ENCODE data around the gene EPHB3.

Gene EPHB3

GRCh38 chr3:184578822-184579221 lies 17.2 kb downstream of the EPHB3 start:
- no peak overlapping the region for H3K4me3 ChIP-seq (ENCODE audit: low read depth, low read length)

DNA sequence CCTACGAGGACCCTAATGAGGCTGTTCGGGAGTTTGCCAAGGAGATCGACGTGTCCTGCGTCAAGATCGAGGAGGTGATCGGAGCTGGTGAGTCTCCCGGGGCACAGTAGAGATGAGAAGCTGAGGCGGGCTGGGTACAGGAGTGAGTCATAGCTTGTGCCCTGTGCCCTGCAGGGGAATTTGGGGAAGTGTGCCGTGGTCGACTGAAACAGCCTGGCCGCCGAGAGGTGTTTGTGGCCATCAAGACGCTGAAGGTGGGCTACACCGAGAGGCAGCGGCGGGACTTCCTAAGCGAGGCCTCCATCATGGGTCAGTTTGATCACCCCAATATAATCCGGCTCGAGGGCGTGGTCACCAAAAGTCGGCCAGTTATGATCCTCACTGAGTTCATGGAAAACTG lies 17.9 kb downstream of the EPHB3 start:
- no peak overlapping the region for H3K4me3 ChIP-seq (ENCODE audit: low read depth, low read length)

DNA sequence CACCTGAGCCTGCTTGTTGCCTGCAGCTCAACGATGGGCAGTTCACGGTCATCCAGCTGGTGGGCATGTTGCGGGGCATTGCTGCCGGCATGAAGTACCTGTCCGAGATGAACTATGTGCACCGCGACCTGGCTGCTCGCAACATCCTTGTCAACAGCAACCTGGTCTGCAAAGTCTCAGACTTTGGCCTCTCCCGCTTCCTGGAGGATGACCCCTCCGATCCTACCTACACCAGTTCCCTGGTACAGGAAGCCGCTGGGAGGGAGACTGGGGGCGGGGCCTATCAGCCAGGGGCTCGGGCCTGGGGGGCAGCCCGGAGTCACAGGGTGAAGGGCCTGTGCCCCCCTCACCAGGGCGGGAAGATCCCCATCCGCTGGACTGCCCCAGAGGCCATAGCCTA lies 18.8 kb downstream of the EPHB3 start:
- no peak overlapping the region for H3K4me3 ChIP-seq (ENCODE audit: low read depth, low read length)

GRCh38 chr3:184581331-184581855 lies 19.8 kb downstream of the EPHB3 start:
- no peak overlapping the region for H3K4me3 ChIP-seq (ENCODE audit: low read depth, low read length)

DNA sequence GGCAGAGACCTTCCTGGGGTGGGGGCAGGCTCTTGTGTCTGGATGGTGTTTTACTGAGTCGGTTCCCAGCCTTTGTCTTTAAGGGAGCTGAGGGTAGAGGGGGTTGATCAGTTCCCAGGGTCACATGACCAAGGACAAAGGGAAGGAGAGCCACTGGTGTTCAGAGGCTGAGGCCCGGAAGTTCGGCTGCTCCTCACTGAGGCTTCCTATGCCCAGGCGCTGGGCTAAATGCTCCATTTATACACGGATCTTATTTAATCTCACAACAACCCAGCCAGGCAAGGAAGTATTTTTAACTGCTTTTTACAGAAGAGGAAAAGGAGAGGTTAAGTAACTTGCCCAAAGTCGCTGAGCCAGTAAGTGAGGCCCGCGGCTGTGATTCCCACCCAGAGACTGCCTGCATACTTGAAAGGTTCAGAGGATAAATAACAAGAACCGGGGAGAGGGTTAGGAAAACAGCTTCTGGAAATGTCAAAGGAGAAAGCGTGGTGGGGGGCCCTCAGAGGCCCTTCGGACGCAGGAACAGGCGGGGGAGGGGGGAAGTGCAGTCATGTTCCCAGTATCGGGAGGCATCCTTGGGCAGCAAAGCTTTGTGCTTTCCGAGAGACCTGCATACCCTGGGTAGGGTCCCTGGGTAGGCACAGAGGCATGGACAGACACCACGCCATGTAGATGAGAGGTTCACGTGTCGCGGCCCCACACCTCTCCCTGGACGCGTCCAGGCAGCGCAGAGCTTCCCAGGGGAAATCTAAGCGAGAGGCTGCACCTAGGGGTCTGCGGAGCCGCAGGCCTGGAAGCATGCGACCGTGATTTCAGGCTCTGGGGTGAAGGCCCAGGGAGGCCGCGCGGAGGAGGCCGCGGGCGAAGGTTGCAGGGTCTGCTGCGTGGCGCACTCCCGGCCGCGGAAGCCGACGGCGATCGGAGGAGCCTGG lies 21.3 kb downstream of the EPHB3 start:
- peak overlapping the region; percentile 30 for H3K4me3 ChIP-seq (ENCODE audit: low read depth, low read length)

DNA sequence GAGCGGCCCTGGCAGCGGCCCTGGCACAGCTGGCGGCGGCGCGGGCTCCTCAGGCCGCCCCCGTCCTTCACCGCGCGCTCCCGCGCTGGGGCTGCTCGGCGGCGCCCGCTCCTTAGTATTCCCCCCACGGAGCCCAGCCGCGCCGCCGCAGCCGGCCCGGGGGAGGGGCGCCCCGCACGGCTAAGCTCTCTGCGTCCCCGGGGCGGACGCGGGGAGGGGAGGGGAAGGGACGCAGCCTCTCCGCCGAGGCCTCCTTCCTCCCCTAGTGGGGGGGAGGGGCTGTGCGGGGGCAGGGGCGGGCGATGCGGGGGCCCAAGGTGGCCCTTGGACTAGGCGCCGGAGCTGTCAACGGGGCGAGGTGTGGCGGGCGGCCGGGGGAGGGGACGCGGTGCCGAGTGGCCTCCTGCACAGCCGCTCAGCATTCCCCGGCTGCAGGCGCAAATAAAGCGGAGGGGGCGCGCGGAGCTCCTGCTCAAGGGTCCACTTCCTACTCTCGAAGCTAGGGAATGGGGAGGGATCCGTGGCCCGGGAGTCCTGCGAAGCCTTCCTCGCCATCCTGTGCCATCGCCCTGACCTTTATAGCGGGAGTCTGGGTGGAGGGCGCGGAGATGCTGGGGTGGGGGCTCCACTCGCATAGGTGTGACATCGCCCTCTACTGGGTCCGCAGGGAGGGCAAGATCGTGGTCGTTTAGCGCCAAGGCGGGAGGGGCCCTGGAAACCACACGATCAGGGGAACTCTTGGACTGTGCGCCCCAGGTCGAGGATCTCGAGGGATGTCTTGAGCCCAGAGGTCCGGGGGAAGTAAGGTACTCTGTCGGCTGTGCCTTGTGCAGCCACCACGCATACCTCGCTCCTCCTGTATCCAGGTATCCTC lies 22.2 kb downstream of the EPHB3 start:
- peak overlapping the region; percentile 36 for H3K4me3 ChIP-seq (ENCODE audit: low read depth, low read length)

- peak overlapping the region; percentile 14 for H3K4me3 ChIP-seq (ENCODE audit: low read depth, low read length)
Measured at GRCh38 chr3:184584464-184584891, 22.9 kb downstream of the EPHB3 start.

DNA sequence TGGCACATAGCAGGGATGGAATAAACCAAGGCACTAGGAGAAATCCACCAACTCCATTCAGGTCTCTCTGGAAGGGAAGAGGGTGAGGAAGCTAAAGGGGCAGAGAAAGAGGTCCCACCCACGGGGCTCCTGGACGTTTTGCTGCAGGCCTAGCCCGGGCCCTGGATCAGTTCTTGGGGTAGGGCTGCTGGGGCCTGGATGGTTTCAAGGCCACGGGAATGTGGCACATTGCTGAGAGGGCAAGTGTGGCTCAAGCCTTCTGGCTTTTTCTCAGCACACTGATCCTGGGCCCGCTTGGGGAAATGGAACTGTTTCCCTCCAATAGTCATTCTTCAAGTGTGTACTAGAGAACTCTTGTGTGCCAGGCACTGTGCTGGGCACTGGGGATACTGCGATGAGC lies 24.0 kb downstream of the EPHB3 start:
- H3K4me3 ChIP-seq (ENCODE audit: low read depth, low read length), result no peak overlapping the region

DNA sequence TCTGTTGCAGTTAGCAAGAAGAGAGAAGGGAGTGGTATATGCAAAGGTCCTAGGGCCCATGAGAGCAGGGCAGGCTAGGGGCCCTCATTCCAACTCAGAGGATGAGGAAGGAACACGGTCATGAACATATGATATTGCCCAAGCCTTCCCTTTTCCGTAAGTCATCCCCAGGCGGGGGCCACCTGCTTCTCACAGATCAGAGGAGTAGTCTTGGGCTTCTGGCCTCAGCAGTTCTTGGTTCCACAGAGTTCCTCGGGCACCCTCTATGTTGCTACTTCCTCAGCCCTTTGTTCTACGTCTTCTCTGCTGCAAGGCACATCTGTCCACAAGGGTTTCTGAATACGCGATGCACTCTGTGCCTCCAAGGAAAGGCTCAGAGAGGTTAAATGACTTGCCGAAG lies 25.3 kb downstream of the EPHB3 start:
- no peak overlapping the region for H3K4me3 ChIP-seq (ENCODE audit: low read depth, low read length)

- H3K4me3 ChIP-seq (ENCODE audit: low read depth, low read length), result no peak overlapping the region
Measured at GRCh38 chr3:184588776-184589175, 27.2 kb downstream of the EPHB3 start.

DNA sequence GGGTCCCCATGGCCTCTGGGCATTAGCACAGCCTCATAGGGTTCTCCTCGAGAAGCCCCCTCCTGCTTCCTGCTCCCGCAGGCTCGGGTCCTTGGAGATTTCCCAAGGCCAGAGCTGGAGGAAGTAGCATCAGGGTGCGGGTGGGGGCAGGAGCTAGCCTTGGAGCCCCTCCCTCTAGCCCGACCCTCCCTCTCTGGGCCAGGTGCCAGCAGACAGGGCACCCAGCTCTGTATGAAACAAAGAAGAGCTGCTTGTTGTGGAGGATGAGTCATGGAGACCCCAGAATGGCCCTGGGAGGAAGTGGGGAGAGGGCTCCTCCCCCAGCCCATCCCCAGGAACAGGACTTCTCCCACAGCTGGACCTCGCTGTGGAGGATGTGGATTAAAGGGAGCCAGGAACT lies 29.2 kb downstream of the EPHB3 start:
- H3K4me3 ChIP-seq (ENCODE audit: low read depth, low read length), result no peak overlapping the region

- H3K4me3 ChIP-seq (ENCODE audit: low read depth, low read length), result no peak overlapping the region
Measured at GRCh38 chr3:184591789-184592188, 30.2 kb downstream of the EPHB3 start.

GRCh38 chr3:184592371-184593219 lies 31.0 kb downstream of the EPHB3 start:
- no peak overlapping the region for H3K4me3 ChIP-seq (ENCODE audit: low read depth, low read length)

DNA sequence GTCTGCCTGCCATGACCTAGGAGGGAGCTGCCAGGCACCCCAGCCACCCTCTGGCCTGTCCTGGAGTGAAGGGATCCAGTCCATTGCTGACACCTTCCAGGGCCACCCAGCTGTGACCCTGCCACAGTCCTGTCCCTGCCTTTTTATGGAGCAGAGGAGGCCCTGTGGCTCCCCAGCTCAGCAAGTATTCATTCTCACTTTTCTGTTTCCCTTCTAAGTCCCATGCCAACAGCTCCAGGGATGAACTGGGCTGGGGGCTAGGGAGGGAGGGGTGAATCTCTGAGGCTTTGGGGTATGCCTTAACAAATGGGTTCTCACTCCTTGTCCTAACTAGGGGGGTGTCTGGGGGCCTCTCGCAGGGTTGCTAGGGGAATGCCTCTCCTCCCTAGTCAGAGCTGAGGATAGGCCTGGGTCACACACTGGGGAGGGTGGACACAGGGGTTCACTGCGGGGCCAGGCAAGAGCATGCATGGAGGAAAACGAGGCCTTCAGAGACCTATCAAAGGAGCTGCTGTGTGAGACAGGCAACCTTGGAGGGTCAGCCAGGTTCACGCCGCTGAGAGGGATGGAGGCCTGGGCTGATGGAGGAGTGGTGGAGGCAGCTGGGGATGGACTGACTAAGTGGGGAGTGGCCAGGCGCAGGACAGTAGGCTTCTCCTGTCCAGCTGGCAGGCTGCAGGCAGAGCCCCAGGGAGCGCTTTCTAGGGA lies 31.8 kb downstream of the EPHB3 start:
- no peak overlapping the region for H3K4me3 ChIP-seq (ENCODE audit: low read depth, low read length)

DNA sequence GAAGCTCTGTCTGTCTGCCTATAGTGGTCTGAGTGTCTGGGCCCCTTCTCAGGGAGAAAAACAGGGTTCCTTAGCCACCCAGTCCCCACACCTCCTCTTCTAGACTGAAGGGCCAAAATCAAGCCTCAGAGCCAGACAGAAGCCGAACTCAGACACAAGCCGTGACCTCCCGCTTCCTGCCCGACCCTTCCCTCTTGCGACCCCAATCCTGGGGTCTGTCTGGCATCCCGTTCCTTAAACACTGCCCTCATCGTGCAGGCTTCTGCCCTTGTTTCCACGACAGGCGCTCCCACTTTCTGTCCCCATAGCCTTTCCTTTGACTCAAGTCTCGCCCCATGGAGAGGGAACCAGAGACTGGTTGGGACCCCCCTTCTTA lies 32.3 kb downstream of the EPHB3 start:
- H3K4me3 ChIP-seq (ENCODE audit: low read depth, low read length), result no peak overlapping the region

GRCh38 chr3:184594371-184595001 lies 32.9 kb downstream of the EPHB3 start:
- no peak overlapping the region for H3K4me3 ChIP-seq (ENCODE audit: low read depth, low read length)

DNA sequence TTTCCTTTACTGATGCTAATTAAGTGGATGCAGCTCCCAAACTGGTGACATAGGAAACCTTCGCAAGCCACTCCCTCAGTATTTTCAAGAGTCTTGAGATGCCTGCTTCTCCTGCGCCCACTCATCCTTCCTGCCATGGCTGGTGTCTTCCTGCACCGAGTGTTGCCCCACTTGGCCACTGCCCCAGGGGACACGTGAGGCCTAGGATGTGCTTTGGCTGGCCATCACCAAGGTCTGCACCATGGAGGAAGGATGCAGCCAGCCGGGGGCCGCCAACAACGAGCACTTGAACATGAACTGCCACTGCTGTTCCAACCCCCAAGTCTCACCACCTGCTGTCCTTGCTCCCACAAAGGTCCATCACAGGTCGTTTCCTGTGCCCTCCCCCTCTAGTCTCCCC lies 34.1 kb downstream of the EPHB3 start:
- no peak overlapping the region for H3K4me3 ChIP-seq (ENCODE audit: low read depth, low read length)

DNA sequence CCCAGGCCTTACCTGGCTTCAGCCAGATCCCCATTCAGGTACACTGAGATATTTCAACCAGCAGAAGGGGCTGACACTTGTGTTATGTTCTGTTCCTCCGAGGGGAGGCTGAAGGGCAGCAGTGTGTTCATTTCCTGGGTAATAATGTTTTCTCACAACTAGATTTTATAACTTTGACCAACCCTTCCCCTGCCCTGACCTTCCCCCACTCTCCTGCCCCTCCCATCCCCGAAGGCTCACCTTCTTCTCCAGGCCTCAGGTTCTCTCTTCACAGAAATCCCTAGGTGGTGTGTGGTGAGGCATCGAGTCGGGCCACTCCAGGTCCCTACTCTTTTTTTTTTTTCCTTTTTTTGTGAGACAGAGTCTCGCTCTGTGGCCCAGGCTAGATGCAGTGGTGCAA lies 34.6 kb downstream of the EPHB3 start:
- H3K4me3 ChIP-seq (ENCODE audit: low read depth, low read length), result no peak overlapping the region

DNA sequence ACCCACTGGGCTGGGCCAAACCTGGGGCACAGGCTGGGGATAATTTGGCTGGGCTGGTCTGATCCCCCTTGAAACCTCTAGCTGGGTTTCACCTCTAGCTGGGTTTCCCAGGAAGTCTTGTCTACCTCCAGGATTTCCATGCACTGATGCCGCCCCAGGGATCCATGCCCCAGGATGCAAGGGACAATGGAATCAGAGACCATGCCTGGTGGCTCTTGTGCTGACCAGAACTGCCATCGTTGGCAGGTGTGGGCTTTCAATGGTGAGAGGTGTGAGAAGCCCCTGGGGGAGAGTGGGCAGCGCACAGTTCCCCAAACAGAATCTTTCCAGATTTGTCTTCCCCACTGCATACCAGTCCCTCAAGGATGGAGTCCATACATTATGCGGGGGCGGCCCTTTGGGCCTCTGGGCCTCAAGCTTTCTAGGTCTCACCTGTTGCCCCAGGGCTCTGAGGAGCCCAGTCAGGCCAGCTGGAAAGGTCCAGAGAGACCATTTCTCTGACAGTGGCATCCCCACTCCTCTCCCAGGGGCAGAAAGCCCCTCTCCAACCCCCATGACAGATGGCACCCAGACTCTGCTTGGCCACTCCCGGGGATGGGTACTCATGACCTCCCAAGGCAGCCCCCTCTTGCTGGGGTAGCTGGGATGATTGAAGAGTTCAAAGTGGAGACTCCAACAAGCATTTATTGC lies 35.4 kb downstream of the EPHB3 start:
- no peak overlapping the region for H3K4me3 ChIP-seq (ENCODE audit: low read depth, low read length)
